Activated B cell treated with CpG ODN at 0.5 μM for 24 hours (primary cell): ENCODE data around the gene ZMYND10. TPM values are rescaled to one million over a fixed set of nuclear protein-coding genes. Genes with fewer than 3 reads are reported as not detected.

Experiments used
- ATAC-seq: fragments of 200-7000 bp; cut with Tn5 transposase; one replicate; pipeline ENCODE4 v1.10.0; 2021; ENCODE audit warnings: low read depth, mild to moderate bottlenecking, moderate library complexity
- CTCF ChIA-PET: fragments of 350-600 bp; sonication (Branson Sonifier 250); formaldehyde crosslinking; loops from one replicate; lab custom pipeline; 2021; ENCODE audit warnings: antibody characterized with exemption; lab: Charles Lee
- POLR2A ChIA-PET: fragments of 350-600 bp; sonication (Branson Sonifier 250); formaldehyde crosslinking; loops from one replicate; lab custom pipeline; 2021; ENCODE audit warnings: antibody characterized with exemption; lab: Charles Lee
- DNase-seq: peaks from one replicate; pipeline ENCODE4 v3.0.0; 2022
- H3K27ac Mint-ChIP-seq: one replicate; pipeline ENCODE4 v1.8.0; 2020; ENCODE audit warnings: mixed read lengths
- H3K27me3 Mint-ChIP-seq: one replicate; pipeline ENCODE4 v1.8.0; 2021; ENCODE audit warnings: mixed read lengths
- H3K36me3 Mint-ChIP-seq: one replicate; pipeline ENCODE4 v1.8.0; 2021; ENCODE audit warnings: low read depth, mixed read lengths
- H3K4me1 Mint-ChIP-seq: one replicate; pipeline ENCODE4 v1.8.0; 2021; ENCODE audit warnings: mixed read lengths
- H3K4me3 Mint-ChIP-seq: one replicate; pipeline ENCODE4 v1.8.0; 2020; ENCODE audit warnings: mild to moderate bottlenecking, mixed read lengths
- H3K9me3 Mint-ChIP-seq: one replicate; pipeline ENCODE4 v1.8.0; 2020; ENCODE audit warnings: mixed read lengths
- intact Hi-C: fragments of 100-400 bp; cut with micrococcal nuclease; formaldehyde crosslinking; loops from one replicate; pipeline ENCODE4 v1.15.1; 2024
- total RNA-seq: library from RNA; stranded (reverse); gene quantifications from 2 replicates; pipeline ENCODE4 v1.2.3, GENCODE V29; 2022
- TF ChIP-seq, protein P1 (sequence below): fragments of 200-600 bp; IDR thresholded peaks from one replicate; pipeline ENCODE4 v1.8.0; 2022; ENCODE audit warnings: antibody characterized with exemption, mild to moderate bottlenecking

Gene ZMYND10
- total RNA-seq, 1 donor from 2014 or later, result 0.64 TPM

DNA sequence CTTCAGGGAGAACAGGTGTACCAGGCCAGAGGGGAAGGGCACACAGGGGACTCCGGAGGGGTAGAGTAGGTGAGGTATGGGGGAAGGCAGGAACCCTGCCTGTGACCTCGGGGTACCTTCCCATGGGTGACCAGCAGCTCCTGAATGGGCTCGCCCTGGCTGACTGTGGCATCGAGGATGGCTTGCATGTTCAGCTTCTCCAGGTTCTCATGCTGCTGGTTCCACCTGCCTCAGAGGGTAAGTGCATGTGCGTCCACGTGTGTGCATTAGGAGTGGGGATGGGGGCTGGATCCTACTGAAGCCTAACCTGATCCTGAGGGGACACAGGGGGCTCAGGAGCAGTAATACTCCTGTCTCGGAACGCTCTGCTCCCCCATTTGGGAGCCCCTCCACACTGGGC is 524 bp downstream of the ZMYND10 start:
- H3K36me3 Mint-ChIP-seq, result peaks cover 14% of the 10 kb centered on the region

DNA sequence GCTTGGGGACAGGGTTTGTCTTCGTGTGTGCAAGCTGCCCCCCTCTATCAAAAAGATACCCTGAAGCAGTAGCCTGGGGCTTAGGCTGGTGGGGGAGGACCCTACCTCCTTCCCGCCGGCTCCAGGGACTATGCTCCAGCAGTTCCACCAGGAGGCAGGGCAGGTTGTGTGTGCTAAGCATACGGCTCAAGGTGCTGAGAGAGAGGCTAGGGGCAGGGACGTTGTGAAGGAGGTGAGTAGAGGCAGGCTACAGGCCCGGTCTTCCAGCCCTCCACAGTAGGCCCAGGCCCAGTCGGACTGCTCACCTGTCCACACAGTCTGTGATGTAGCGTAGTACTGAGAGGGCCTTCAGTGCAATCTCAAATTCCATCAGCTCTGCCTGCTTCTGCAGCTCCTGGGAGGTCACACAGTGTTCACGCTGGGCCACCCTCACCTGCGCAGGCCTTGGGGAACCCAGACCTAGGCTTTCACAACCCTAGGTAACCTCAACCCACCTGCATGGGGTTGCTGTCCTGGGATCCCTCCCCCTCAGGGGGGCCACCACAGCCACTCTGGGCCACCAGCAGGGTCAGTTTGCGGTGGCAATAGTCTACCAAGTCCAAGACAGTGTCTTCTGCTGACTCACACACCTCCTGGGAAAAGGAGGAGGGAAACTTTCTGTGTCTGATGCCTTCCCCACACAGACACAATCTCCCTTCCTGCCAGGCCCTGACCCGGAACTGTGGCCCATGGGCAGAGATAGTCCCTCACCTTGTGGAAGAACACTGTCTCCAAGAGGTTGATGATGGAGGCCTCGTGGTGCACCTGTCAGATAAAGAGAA is 2.5 kb downstream of the ZMYND10 start:
- POLR2A ChIA-PET, result interaction anchor here (1.0 to 1.4 kb wide), 3 partner anchors 8 to 226 kb away, joined by 3 to 6 read pairs (median 5); partner anchors contain the start of genes CYB561D2, HEMK1 and NPRL2
- peaks cover 55% of the 10 kb centered on the region for H3K4me1 Mint-ChIP-seq

More for the DNA sequence above, 524 bp downstream of the ZMYND10 start:
- TF ChIP-seq, protein P1, sequence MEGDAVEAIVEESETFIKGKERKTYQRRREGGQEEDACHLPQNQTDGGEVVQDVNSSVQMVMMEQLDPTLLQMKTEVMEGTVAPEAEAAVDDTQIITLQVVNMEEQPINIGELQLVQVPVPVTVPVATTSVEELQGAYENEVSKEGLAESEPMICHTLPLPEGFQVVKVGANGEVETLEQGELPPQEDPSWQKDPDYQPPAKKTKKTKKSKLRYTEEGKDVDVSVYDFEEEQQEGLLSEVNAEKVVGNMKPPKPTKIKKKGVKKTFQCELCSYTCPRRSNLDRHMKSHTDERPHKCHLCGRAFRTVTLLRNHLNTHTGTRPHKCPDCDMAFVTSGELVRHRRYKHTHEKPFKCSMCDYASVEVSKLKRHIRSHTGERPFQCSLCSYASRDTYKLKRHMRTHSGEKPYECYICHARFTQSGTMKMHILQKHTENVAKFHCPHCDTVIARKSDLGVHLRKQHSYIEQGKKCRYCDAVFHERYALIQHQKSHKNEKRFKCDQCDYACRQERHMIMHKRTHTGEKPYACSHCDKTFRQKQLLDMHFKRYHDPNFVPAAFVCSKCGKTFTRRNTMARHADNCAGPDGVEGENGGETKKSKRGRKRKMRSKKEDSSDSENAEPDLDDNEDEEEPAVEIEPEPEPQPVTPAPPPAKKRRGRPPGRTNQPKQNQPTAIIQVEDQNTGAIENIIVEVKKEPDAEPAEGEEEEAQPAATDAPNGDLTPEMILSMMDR, result no peak
- H3K9me3 Mint-ChIP-seq, result no peaks in the 10 kb centered on the region
- ATAC-seq (no peak), DNase-seq (no peak)
- H3K27me3 Mint-ChIP-seq, result no peaks in the 10 kb centered on the region
- no peak overlapping the region for H3K27ac Mint-ChIP-seq
- ChIA-PET CTCF (no interaction called here), POLR2A (interaction anchor here (0.6 to 6.9 kb wide), 2 partner anchors 7 to 24 kb away, joined by 4 to 195 read pairs; partner anchors contain the start of gene RASSF1)
- peaks cover 48% of the 10 kb centered on the region for H3K4me1 Mint-ChIP-seq
- intact Hi-C loops, result no loop called here
- H3K4me3 Mint-ChIP-seq, result no peak overlapping the region

DNA sequence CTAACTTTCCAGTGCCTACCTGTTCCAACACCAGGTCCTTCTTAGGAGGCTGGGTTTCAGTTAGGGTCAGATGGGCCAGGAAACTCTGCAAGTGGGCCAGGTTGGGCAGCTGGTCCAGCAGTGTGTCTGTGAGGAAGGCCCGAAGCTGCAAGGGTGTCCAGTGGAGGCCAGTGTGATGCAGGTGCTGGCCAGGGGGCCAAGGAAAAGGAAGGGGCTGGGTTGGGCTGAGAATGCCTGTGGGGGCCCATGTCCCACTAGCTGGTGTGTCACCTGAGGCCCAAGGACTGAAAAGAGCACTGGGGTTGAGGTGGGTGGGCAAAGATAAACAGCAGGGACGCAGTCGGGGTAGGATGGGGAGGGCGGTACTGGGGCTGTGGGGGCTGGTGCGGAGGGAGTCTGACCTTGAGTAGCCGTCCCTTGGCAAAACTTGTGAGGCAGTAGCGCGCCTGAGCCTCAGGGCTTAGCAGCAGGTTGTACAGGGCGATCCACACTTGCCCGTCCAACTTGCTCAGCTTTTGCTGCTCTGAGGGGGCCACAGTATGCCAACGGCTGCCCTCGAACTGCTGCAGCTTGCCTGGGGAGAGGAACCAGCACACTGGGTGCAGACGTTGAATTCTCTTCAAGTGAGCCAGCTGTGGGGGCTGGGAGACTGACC is 3.4 kb downstream of the ZMYND10 start:
- Mint-ChIP-seq H3K4me3 (peak overlapping the region; percentile 48), H3K9me3 (no peaks in the 10 kb centered on the region), H3K27ac (peak overlapping the region; percentile 46), H3K4me1 (peaks cover 51% of the 10 kb centered on the region), H3K27me3 (no peaks in the 10 kb centered on the region), H3K36me3 (peaks cover 4% of the 10 kb centered on the region)
- ChIA-PET POLR2A (interaction anchor here (1.0 to 3.2 kb wide), 3 partner anchors 8 to 43 kb away, joined by 3 to 15 read pairs (median 6); partner anchors contain the start of genes CYB561D2, HYAL3, NAA80 and NPRL2), CTCF (no interaction called here)
- TF ChIP-seq, protein P1, result no peak
- intact Hi-C loops, result no loop called here
- ATAC-seq, result no peak
- no peak for DNase-seq

More for the DNA sequence above, 2.5 kb downstream of the ZMYND10 start:
- H3K27me3 Mint-ChIP-seq, result no peaks in the 10 kb centered on the region
- TF ChIP-seq, protein P1, result no peak
- intact Hi-C loops, result no loop called here
- no peak for DNase-seq
- H3K27ac Mint-ChIP-seq, result peak overlapping the region; percentile 41
- H3K9me3 Mint-ChIP-seq, result no peaks in the 10 kb centered on the region
- ATAC-seq, result no peak
- CTCF ChIA-PET, result no interaction called here
- H3K4me3 Mint-ChIP-seq, result no peak overlapping the region
- peaks cover 7% of the 10 kb centered on the region for H3K36me3 Mint-ChIP-seq

DNA sequence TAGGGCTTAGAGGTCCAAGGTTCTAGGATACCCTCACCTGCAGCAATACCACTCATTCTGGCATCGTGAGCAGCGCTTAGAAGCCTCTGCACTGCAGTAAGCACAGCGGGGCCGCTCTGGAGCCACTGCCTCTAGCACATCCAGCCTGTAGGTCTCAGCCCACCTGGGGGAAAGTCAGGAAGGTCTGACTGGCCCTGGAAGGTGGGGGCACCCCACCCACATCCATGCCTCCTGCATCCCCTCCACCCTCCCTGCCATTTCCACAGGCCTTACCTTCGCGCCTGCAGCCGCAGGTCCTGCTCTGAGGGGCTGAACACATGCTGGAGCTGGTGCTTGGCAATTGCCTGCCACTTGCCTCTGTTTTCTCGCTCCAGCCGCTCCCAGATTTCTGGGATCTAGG is 4.0 kb downstream of the ZMYND10 start:
- TF ChIP-seq, protein P1, result no peak
- intact Hi-C loops, result no loop called here
- Mint-ChIP-seq H3K27me3 (no peaks in the 10 kb centered on the region), H3K4me3 (peak overlapping the region; percentile 95), H3K9me3 (no peaks in the 10 kb centered on the region), H3K27ac (peak overlapping the region; percentile 96), H3K4me1 (peaks cover 52% of the 10 kb centered on the region), H3K36me3 (peaks cover 6% of the 10 kb centered on the region)
- CTCF ChIA-PET, result no interaction called here
- POLR2A ChIA-PET, result interaction anchor here (0.7 to 6.5 kb wide), 11 partner anchors 7 to 1065 kb away, joined by 3 to 195 read pairs (median 6); partner anchors contain the start of genes CYB561D2, GNAI2, HEMK1 and HYAL2
- ATAC-seq (no peak), DNase-seq (no peak)
